Measurements from ENCODE around the gene S100G.
"Not testable (repeated sequence)": the region's sequence is repeated elsewhere in the genome, so short reads cannot be mapped to it uniquely, and the experiment has no call there.

Gene S100G

DNA sequence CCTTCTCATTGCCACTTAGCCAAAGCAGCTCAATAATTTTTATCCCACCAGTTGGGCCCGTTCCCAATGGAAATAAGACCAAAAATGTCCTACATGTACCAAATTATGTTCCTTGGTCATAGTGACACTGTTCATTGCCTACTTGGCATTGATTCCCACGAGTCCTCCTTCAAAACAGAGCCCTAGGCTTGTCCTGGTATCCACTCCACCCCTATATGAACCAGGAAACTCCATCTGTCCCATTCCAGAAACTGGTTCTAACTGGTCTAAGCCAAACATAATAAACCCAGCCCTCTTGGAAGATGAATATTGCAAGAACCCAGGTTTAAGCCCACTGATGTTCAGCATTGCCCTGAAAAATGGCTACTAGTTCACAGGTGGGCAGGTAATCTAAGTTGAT lies 30.9 kb upstream of the S100G start:
- H3K9me3 ChIP-seq (ENCODE audit: control insufficient read depth, low read length): no peaks in the 10 kb centered on the region
- H3K4me3 ChIP-seq (ENCODE audit: extremely low read depth, insufficient read depth, low read length, poor library complexity, severe bottlenecking): no peak overlapping the region
- no peaks in the 10 kb centered on the region for H3K4me1 ChIP-seq (ENCODE audit: control insufficient read depth, insufficient read depth, low read length, poor library complexity, severe bottlenecking)
- no peak overlapping the region for H3K27ac ChIP-seq (ENCODE audit: low read depth, low read length, severe bottlenecking)
- peaks cover 21% of the 10 kb centered on the region for H3K36me3 ChIP-seq (ENCODE audit: control insufficient read depth, insufficient read depth, low read length)
- WGBS, 2 experiments (ENCODE audit: insufficient coverage in 2 of 2): 86 to 100% methylated on average over 1 of the region's 2 CpGs

DNA sequence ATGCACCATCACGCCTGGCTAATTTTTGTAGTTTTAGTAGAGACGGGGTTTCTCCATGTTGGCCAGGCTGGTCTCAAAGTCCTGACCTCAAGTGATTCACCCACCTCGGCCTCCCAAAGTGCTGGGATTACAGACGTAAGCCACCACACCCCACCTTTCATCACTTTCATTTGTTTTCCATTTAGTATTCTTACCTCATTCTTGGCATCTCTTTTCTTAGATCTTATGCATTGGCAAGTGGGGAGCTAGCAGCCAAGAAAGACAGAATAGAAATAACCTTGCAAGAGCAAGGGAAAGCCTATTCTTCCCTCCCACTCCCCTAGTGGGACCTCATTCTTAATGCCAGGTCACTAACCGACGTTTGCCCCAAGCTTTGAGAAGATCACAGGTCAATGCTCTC lies 21.4 kb upstream of the S100G start:
- H3K36me3 ChIP-seq (ENCODE audit: control insufficient read depth, insufficient read depth, low read length); H3K4me1 ChIP-seq (ENCODE audit: control insufficient read depth, insufficient read depth, low read length, poor library complexity, severe bottlenecking); H3K4me3 ChIP-seq (ENCODE audit: extremely low read depth, insufficient read depth, low read length, poor library complexity, severe bottlenecking); H3K9me3 ChIP-seq (ENCODE audit: control insufficient read depth, low read length); H3K27ac ChIP-seq (ENCODE audit: low read depth, low read length, severe bottlenecking): not testable (repeated sequence)
- 65 to 67% methylated on average over 3 to 5 of the region's 6 CpGs for WGBS, 2 experiments (ENCODE audit: insufficient coverage in 2 of 2)

DNA sequence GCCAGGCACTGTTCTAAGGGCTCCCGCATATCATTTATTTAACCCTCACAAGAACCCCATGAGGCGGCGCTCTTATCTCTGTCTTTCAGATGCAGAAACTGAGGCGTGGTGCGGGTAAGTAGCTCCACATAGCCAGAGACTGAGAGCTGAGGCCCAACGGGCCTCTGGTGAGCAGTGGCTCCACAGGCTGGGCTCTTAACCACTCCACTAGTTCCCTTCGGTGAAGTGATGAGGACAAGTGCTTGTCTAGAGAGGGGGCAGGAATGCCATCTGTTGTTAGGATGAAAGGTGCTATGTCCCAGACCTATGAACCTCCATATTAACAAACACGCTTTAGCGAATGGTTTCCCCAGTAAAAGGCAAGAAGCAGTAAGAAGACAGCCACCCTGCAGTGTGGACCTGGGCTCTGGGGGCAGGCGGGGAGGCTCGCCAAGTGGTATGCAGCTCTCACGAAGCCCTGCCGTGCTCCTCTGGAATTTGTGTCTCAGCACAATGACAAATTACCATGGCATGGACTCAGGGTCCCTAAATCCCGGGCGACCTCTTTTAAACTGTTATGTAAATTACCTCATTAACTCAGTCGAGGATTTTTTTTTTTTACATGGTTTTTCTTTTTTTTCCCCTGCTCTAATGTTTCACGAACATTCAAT lies 20.9 kb upstream of the S100G start:
- H3K4me3 ChIP-seq (ENCODE audit: extremely low read depth, insufficient read depth, low read length, poor library complexity, severe bottlenecking): no peak overlapping the region
- 13 to 40% methylated on average over 1 to 2 of the region's 17 CpGs for WGBS, 2 experiments (ENCODE audit: insufficient coverage in 2 of 2)
- H3K36me3 ChIP-seq (ENCODE audit: control insufficient read depth, insufficient read depth, low read length): no peaks in the 10 kb centered on the region
- peaks cover 8% of the 10 kb centered on the region for H3K4me1 ChIP-seq (ENCODE audit: control insufficient read depth, insufficient read depth, low read length, poor library complexity, severe bottlenecking)
- H3K27ac ChIP-seq (ENCODE audit: low read depth, low read length, severe bottlenecking): no peak overlapping the region
- H3K9me3 ChIP-seq (ENCODE audit: control insufficient read depth, low read length): no peaks in the 10 kb centered on the region

DNA sequence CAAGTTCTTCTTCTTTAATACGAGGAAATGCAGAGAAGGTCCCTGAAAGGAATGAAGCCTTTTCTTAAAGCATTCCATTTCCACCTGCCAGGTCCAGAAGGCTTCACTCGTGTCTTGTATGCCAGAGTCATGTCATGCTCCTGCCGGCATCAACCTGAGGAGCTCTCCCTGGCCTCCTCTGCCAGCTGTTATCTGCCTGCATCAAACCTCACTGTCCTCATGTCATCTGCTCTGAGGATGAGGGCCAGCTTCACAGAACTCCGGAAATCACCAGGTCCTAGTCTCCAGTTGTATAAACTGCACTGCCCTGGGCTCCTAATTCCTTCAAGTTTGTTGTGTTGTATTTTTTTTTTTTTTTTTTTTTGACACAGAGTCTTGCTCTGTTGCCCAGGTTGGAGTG lies 20.0 kb upstream of the S100G start:
- no peak overlapping the region for H3K4me3 ChIP-seq (ENCODE audit: extremely low read depth, insufficient read depth, low read length, poor library complexity, severe bottlenecking)
- peaks cover 8% of the 10 kb centered on the region for H3K4me1 ChIP-seq (ENCODE audit: control insufficient read depth, insufficient read depth, low read length, poor library complexity, severe bottlenecking)
- 40 to 55% methylated on average over 2 to 3 of the region's 4 CpGs for WGBS, 2 experiments (ENCODE audit: insufficient coverage in 2 of 2)
- no peaks in the 10 kb centered on the region for H3K9me3 ChIP-seq (ENCODE audit: control insufficient read depth, low read length)
- H3K27ac ChIP-seq (ENCODE audit: low read depth, low read length, severe bottlenecking): peak overlapping the region; percentile 10
- H3K36me3 ChIP-seq (ENCODE audit: control insufficient read depth, insufficient read depth, low read length): no peaks in the 10 kb centered on the region

DNA sequence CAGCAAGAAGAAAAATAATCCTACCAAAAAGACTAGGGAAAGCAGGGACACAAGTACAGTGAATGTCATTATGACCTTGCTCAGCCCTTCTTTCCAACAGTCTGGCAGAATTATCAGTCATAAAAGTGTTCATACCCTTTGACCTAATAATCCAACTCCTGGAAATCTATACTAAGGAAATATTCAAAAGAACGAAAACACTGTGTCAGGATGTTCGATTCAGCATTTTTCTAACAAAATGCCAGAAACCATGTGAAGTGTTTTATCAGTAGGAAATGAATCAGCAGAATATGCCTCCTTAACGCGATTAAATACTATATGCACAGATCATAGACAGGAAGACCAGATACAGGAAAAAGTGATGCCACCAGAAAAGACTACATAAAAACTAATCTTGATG lies 16.2 kb upstream of the S100G start:
- Histone ChIP-seq H3K27ac (ENCODE audit: low read depth, low read length, severe bottlenecking) (no peak overlapping the region), H3K9me3 (ENCODE audit: control insufficient read depth, low read length) (no peaks in the 10 kb centered on the region)
- WGBS, 2 experiments (ENCODE audit: insufficient coverage in 2 of 2): no CpG with 5 or more reads among the region's 4 CpGs

DNA sequence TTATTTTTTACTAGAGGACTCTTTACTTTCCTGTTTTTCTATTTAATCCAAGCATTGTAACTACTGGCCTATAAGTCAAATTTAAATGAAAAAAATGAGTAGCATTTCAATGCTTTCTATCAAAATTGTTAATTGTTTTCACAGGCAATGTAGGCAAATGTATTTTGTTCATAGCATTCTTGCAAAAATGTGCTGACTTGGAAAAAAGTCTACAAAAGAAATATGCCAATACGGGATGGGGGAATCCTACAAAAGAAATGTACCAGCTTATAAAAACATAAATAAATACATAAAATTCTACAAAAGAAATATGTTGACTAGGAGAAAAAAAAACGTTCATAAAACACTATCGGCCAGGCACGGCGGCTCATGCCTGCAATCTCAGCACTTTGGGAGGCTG lies 14.9 kb upstream of the S100G start:
- Histone ChIP-seq H3K9me3 (ENCODE audit: control insufficient read depth, low read length) (no peaks in the 10 kb centered on the region), H3K36me3 (ENCODE audit: control insufficient read depth, insufficient read depth, low read length) (peaks cover 12% of the 10 kb centered on the region), H3K4me1 (ENCODE audit: control insufficient read depth, insufficient read depth, low read length, poor library complexity, severe bottlenecking) (peaks cover 3% of the 10 kb centered on the region), H3K4me3 (ENCODE audit: extremely low read depth, insufficient read depth, low read length, poor library complexity, severe bottlenecking) (no peak overlapping the region), H3K27ac (ENCODE audit: low read depth, low read length, severe bottlenecking) (no peak overlapping the region)
- 100% methylated on average over 1 of the region's 5 CpGs; no CpG with 5 or more reads in 1 of the 2 experiments for WGBS, 2 experiments (ENCODE audit: insufficient coverage in 2 of 2)

More for the DNA sequence above, 16.2 kb upstream of the S100G start:
- no peak overlapping the region for H3K4me3 ChIP-seq (ENCODE audit: extremely low read depth, insufficient read depth, low read length, poor library complexity, severe bottlenecking)
- H3K4me1 ChIP-seq (ENCODE audit: control insufficient read depth, insufficient read depth, low read length, poor library complexity, severe bottlenecking): peaks cover 3% of the 10 kb centered on the region
- peaks cover 4% of the 10 kb centered on the region for H3K36me3 ChIP-seq (ENCODE audit: control insufficient read depth, insufficient read depth, low read length)

DNA sequence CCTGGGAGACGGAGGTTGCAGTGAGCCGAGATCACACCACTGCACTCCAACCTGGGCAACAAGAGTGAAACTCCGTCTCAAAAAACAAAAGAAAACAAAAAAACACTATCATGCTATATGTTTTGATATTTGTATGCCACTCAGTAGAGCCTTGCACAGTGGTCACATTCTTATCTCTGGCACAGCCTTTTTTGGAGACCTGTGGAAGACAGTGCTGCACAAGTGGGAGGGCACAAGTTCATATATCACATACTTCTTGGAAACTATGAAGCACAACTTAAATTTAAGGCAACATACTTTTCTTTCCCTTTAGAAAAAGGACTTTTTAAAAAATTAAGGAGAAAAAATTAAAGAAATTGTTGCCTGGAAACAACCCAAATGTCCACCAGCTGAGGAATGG lies 14.4 kb upstream of the S100G start:
- H3K27ac ChIP-seq (ENCODE audit: low read depth, low read length, severe bottlenecking): no peak overlapping the region
- peaks cover under 1% of the 10 kb centered on the region for H3K4me1 ChIP-seq (ENCODE audit: control insufficient read depth, insufficient read depth, low read length, poor library complexity, severe bottlenecking)
- no peaks in the 10 kb centered on the region for H3K9me3 ChIP-seq (ENCODE audit: control insufficient read depth, low read length)
- peaks cover 12% of the 10 kb centered on the region for H3K36me3 ChIP-seq (ENCODE audit: control insufficient read depth, insufficient read depth, low read length)
- WGBS, 2 experiments (ENCODE audit: insufficient coverage in 2 of 2): no CpG with 5 or more reads among the region's 3 CpGs
- H3K4me3 ChIP-seq (ENCODE audit: extremely low read depth, insufficient read depth, low read length, poor library complexity, severe bottlenecking): no peak overlapping the region

DNA sequence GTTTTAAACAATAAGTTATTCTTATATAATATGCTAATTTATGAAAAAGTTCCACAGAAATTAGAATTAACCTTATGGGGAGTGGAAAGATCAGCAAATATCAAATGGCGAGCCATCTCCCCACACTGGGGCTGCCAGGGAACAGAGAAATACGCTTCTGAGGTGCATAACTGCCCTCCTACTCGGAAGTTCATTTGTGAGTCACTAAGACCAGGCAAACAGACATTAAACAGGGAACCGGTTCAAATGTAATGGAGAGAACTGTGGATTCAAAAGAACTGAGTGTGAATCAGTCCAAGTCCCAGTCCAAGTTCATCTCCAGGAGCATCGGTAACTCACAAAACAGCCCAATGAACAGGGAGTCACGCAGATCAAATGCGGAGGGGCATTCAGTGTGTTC lies 11.4 kb upstream of the S100G start:
- no peaks in the 10 kb centered on the region for H3K4me1 ChIP-seq (ENCODE audit: control insufficient read depth, insufficient read depth, low read length, poor library complexity, severe bottlenecking)
- 89 to 100% methylated on average over 1 to 5 of the region's 7 CpGs for WGBS, 2 experiments (ENCODE audit: insufficient coverage in 2 of 2)
- H3K4me3 ChIP-seq (ENCODE audit: extremely low read depth, insufficient read depth, low read length, poor library complexity, severe bottlenecking): no peak overlapping the region
- H3K36me3 ChIP-seq (ENCODE audit: control insufficient read depth, insufficient read depth, low read length): peaks cover 15% of the 10 kb centered on the region
- no peaks in the 10 kb centered on the region for H3K9me3 ChIP-seq (ENCODE audit: control insufficient read depth, low read length)
- H3K27ac ChIP-seq (ENCODE audit: low read depth, low read length, severe bottlenecking): no peak overlapping the region

DNA sequence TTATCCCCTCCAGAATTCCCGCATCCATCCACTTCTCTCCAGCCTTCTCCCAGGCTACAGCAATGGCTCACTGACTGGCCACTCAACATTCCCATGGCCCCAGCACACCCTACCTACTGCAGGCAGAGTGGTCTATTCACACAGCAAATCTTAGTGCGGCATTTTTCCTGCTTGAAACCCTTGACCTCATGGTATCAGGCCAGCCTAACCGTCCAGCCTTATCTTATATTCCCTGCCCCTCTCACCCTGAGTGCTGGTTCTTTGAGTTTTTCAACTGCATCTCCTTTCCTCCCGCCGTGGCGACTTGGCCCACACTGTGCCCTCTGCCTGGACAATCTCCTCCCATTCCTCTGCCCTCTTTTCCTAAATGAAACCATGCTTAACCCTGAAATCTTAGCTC lies 10.0 kb upstream of the S100G start:
- peaks cover 15% of the 10 kb centered on the region for H3K36me3 ChIP-seq (ENCODE audit: control insufficient read depth, insufficient read depth, low read length)
- H3K4me3 ChIP-seq (ENCODE audit: extremely low read depth, insufficient read depth, low read length, poor library complexity, severe bottlenecking): no peak overlapping the region
- no peaks in the 10 kb centered on the region for H3K4me1 ChIP-seq (ENCODE audit: control insufficient read depth, insufficient read depth, low read length, poor library complexity, severe bottlenecking)
- no peaks in the 10 kb centered on the region for H3K9me3 ChIP-seq (ENCODE audit: control insufficient read depth, low read length)
- WGBS, 2 experiments (ENCODE audit: insufficient coverage in 2 of 2): 98 to 100% methylated on average over 5 of the region's 6 CpGs
- no peak overlapping the region for H3K27ac ChIP-seq (ENCODE audit: low read depth, low read length, severe bottlenecking)

DNA sequence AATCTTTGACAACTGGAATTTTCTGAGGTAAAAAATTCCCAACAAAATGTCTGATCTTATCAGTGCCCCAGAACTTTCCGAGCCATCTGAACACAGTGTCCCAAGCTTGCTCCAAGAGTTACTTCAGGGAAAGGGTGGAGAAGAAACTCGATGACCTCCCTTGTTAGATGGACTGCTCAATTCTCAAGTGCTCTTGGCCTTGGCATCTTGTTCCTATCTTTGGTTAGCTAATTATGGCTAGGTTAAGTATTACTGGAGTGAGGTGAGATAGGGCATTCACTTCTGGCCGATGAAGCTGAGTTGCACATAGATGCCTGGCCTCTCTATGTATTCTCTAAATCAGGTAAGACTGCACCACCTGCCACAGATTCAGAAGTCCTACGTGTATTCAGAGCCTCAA lies 9.1 kb upstream of the S100G start:
- H3K4me3 ChIP-seq (ENCODE audit: extremely low read depth, insufficient read depth, low read length, poor library complexity, severe bottlenecking): no peak overlapping the region
- no peaks in the 10 kb centered on the region for H3K9me3 ChIP-seq (ENCODE audit: control insufficient read depth, low read length)
- H3K27ac ChIP-seq (ENCODE audit: low read depth, low read length, severe bottlenecking): no peak overlapping the region
- H3K36me3 ChIP-seq (ENCODE audit: control insufficient read depth, insufficient read depth, low read length): peaks cover 15% of the 10 kb centered on the region
- 83% methylated on average over 1 of the region's 4 CpGs; no CpG with 5 or more reads in 1 of the 2 experiments for WGBS, 2 experiments (ENCODE audit: insufficient coverage in 2 of 2)
- no peaks in the 10 kb centered on the region for H3K4me1 ChIP-seq (ENCODE audit: control insufficient read depth, insufficient read depth, low read length, poor library complexity, severe bottlenecking)

DNA sequence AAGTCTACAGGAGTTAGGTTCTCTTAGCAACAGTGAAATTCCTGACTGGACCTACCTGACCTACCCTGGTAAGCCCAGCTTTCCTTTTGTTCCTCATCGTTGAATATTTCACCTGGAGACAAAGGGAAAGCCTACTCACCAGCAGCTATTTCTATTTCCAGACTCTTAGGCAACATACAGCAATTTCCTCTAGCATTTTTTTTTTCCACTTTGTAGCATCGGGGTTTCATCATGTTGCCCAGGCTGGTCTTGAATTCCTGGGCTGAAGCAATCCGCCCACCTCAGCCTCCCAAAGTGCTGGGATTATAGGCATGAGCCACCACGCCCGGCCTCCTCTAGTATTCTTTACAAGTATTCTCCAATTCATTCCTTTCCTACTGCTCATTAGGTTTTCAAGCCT lies 6.8 kb upstream of the S100G start:
- Histone ChIP-seq H3K4me1 (ENCODE audit: control insufficient read depth, insufficient read depth, low read length, poor library complexity, severe bottlenecking) (no peaks in the 10 kb centered on the region), H3K4me3 (ENCODE audit: extremely low read depth, insufficient read depth, low read length, poor library complexity, severe bottlenecking) (no peak overlapping the region), H3K9me3 (ENCODE audit: control insufficient read depth, low read length) (no peaks in the 10 kb centered on the region), H3K36me3 (ENCODE audit: control insufficient read depth, insufficient read depth, low read length) (peaks cover 18% of the 10 kb centered on the region), H3K27ac (ENCODE audit: low read depth, low read length, severe bottlenecking) (no peak overlapping the region)
- WGBS, 2 experiments (ENCODE audit: insufficient coverage in 2 of 2): 83 to 92% methylated on average over 3 of the region's 5 CpGs
